Panc1 (cell line): ENCODE results near the gene TNK1.

Experiments
- POLR2AphosphoS5 ChIP-seq: IDR thresholded peaks from 2 replicates; pipeline ENCODE4 v1.6.1; 2012; ENCODE audit warnings: mild to moderate bottlenecking, low read depth, low read length, moderate library complexity
- TCF7L2 ChIP-seq: IDR thresholded peaks from 2 replicates; pipeline ENCODE4 v1.6.1; 2011; ENCODE audit warnings: mild to moderate bottlenecking, low read depth, low read length, inconsistent platforms
- TF ChIP-seq, protein P1 (sequence below), 2 experiments: IDR thresholded peaks; 2 replicates each; pipeline ENCODE4 v1.6.1; 2011 to 2012; ENCODE audit warnings: low read depth in 2 of 2, control low read depth in 1 of 2, low read length in 1 of 2, mild to moderate bottlenecking in 1 of 2, moderate library complexity in 1 of 2; ENCODE audit not compliant: insufficient read depth in 1 of 2
- TF ChIP-seq, protein P2 (sequence below): fragments of 450-650 bp; IDR thresholded peaks from 2 replicates; pipeline ENCODE4 v1.5.1; 2017; ENCODE audit warnings: mild to moderate bottlenecking

DNA sequence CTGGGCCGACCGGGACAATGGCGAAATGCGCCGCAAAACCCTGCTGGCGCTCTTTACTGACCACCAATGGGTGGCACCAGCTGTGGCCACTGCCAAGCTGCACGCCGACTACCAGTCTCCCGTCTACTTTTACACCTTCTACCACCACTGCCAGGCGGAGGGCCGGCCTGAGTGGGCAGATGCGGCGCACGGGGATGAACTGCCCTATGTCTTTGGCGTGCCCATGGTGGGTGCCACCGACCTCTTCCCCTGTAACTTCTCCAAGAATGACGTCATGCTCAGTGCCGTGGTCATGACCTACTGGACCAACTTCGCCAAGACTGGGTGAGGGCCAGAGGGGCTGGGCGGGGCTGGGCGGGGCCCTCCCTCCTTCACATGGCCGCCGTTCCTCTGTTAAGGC is 34.9 kb downstream of the TNK1 start:
- TF ChIP-seq, protein P1, sequence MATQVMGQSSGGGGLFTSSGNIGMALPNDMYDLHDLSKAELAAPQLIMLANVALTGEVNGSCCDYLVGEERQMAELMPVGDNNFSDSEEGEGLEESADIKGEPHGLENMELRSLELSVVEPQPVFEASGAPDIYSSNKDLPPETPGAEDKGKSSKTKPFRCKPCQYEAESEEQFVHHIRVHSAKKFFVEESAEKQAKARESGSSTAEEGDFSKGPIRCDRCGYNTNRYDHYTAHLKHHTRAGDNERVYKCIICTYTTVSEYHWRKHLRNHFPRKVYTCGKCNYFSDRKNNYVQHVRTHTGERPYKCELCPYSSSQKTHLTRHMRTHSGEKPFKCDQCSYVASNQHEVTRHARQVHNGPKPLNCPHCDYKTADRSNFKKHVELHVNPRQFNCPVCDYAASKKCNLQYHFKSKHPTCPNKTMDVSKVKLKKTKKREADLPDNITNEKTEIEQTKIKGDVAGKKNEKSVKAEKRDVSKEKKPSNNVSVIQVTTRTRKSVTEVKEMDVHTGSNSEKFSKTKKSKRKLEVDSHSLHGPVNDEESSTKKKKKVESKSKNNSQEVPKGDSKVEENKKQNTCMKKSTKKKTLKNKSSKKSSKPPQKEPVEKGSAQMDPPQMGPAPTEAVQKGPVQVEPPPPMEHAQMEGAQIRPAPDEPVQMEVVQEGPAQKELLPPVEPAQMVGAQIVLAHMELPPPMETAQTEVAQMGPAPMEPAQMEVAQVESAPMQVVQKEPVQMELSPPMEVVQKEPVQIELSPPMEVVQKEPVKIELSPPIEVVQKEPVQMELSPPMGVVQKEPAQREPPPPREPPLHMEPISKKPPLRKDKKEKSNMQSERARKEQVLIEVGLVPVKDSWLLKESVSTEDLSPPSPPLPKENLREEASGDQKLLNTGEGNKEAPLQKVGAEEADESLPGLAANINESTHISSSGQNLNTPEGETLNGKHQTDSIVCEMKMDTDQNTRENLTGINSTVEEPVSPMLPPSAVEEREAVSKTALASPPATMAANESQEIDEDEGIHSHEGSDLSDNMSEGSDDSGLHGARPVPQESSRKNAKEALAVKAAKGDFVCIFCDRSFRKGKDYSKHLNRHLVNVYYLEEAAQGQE (IDR thresholded peaks at IDR 0.05; ENCODE audit: insufficient read depth in 1 of 2, low read depth in 2 of 2, low read length in 1 of 2) = no peak
- no peak for TF ChIP-seq POLR2AphosphoS5
- TF ChIP-seq, protein P2, sequence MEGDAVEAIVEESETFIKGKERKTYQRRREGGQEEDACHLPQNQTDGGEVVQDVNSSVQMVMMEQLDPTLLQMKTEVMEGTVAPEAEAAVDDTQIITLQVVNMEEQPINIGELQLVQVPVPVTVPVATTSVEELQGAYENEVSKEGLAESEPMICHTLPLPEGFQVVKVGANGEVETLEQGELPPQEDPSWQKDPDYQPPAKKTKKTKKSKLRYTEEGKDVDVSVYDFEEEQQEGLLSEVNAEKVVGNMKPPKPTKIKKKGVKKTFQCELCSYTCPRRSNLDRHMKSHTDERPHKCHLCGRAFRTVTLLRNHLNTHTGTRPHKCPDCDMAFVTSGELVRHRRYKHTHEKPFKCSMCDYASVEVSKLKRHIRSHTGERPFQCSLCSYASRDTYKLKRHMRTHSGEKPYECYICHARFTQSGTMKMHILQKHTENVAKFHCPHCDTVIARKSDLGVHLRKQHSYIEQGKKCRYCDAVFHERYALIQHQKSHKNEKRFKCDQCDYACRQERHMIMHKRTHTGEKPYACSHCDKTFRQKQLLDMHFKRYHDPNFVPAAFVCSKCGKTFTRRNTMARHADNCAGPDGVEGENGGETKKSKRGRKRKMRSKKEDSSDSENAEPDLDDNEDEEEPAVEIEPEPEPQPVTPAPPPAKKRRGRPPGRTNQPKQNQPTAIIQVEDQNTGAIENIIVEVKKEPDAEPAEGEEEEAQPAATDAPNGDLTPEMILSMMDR = no peak
- no peak for TF ChIP-seq TCF7L2
